Natural killer cell treated with Interleukin-12 subunit alpha and Interleukin-12 subunit beta and Interleukin-15 and Interleukin-18, amount 100 ng/mL, for 72 hours (primary cell): ENCODE results near the gene CD180. TPM values are rescaled to one million over a fixed set of nuclear protein-coding genes. Genes with fewer than 3 reads are reported as not detected.

Experiments
- ATAC-seq, 2 donors: fragments of 150-1000 bp; cut with Tn5 transposase in 1 of 2; sonication (Bioruptor Pico), chemical (Tn5 transposase) in 1 of 2; 2 replicates each; pipeline ENCODE4 v1.10.0; 2021
- DNase-seq: peaks from one replicate; pipeline ENCODE4 v3.0.0; 2022; ENCODE audit warnings: low spot score
- H3K27ac Mint-ChIP-seq, 2 donors: 1 replicate in 1 of 2; 2 replicates in 1 of 2; pipeline ENCODE4 v1.8.0; 2022; ENCODE audit warnings: mixed read lengths in 2 of 2, mild to moderate bottlenecking in 1 of 2, moderate library complexity in 1 of 2
- H3K27me3 Mint-ChIP-seq, 2 donors: 1 replicate in 1 of 2; 2 replicates in 1 of 2; pipeline ENCODE4 v1.8.0; 2022; ENCODE audit warnings: mixed read lengths in 2 of 2
- H3K36me3 Mint-ChIP-seq: one replicate; pipeline ENCODE4 v1.8.0; 2022; ENCODE audit warnings: mixed read lengths
- H3K4me1 Mint-ChIP-seq, 2 donors: 1 replicate in 1 of 2; 2 replicates in 1 of 2; pipeline ENCODE4 v1.8.0; 2022; ENCODE audit warnings: low read depth in 2 of 2, mixed read lengths in 2 of 2, mild to moderate bottlenecking in 1 of 2
- H3K4me3 Mint-ChIP-seq: one replicate; pipeline ENCODE4 v1.8.0; 2022; ENCODE audit warnings: mixed read lengths
- H3K9me3 Mint-ChIP-seq: 2 replicates; pipeline ENCODE4 v1.8.0; 2022; ENCODE audit warnings: mixed read lengths
- total RNA-seq, 2 donors: library from RNA; stranded (reverse); gene quantifications; one replicate each; pipeline ENCODE4 v1.2.3, GENCODE V29; 2022

CD180 gene
- total RNA-seq, 2 donors from 2014 or later: 0.14 TPM; not detected in 1

DNA sequence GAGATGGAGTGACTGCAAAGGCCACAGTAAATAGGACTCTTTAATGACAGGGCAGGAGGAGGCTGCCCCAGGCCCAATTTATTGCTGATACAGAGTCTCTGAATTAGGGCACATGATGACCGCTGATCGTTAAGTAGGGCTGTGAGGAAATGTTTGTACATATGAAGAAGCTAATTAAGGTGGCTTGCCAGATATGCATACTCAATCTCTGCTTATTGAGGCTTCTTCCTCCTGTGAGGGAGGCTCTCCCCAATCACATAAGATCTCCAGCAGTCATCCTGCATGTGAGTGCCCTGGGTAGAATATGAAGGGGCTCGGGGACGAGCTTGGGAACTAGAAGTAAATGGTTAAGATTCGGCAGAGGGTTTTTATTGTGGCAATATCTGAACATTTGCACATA is 8.2 kb upstream of the CD180 start:
- H3K27ac Mint-ChIP-seq: peak overlapping the region; percentile 94 to 97
- no peak for ATAC-seq
- H3K36me3 Mint-ChIP-seq: no peaks in the 10 kb centered on the region
- no peaks in the 10 kb centered on the region for H3K9me3 Mint-ChIP-seq
- no peaks in the 10 kb centered on the region for H3K27me3 Mint-ChIP-seq
- peaks cover 54 to 69% of the 10 kb centered on the region in 2 donors for H3K4me1 Mint-ChIP-seq
- DNase-seq: no peak
- H3K4me3 Mint-ChIP-seq: peak overlapping the region; percentile 33

DNA sequence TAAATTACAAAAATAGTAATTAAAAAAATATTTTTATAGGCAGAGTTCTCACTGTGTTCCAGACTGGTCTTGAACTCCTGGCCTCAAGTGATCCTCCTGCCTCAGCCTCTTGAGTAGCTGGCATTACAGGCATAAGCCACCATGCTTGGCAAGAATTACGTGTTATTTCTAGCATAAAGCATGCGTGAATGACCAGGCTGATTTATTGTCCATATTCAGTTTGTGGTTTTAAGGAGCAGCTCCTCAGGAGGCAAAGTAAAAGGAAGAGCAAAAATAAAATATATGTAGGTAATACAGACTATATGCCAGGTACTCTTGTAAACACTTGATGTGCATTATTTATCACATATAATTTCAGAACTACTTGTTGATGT is 7.1 kb upstream of the CD180 start:
- peak overlapping the region; percentile 94 to 97 for H3K27ac Mint-ChIP-seq

GRCh38 chr5:67202828-67203227 is 6.2 kb upstream of the CD180 start:
- no peak overlapping the region for H3K27ac Mint-ChIP-seq
- peaks cover 54 to 70% of the 10 kb centered on the region in 2 donors for H3K4me1 Mint-ChIP-seq
- H3K9me3 Mint-ChIP-seq: no peaks in the 10 kb centered on the region
- H3K4me3 Mint-ChIP-seq: no peak overlapping the region
- no peaks in the 10 kb centered on the region for H3K36me3 Mint-ChIP-seq
- H3K27me3 Mint-ChIP-seq: no peaks in the 10 kb centered on the region
- DNase-seq: no peak
- ATAC-seq: no peak

More for the DNA sequence above, 7.1 kb upstream of the CD180 start:
- Mint-ChIP-seq H3K9me3 (no peaks in the 10 kb centered on the region), H3K4me1 (peaks cover 53 to 69% of the 10 kb centered on the region in 2 donors), H3K27me3 (no peaks in the 10 kb centered on the region), H3K4me3 (peak overlapping the region; percentile 45), H3K36me3 (no peaks in the 10 kb centered on the region)
- DNase-seq (no peak), ATAC-seq (no peak)

DNA sequence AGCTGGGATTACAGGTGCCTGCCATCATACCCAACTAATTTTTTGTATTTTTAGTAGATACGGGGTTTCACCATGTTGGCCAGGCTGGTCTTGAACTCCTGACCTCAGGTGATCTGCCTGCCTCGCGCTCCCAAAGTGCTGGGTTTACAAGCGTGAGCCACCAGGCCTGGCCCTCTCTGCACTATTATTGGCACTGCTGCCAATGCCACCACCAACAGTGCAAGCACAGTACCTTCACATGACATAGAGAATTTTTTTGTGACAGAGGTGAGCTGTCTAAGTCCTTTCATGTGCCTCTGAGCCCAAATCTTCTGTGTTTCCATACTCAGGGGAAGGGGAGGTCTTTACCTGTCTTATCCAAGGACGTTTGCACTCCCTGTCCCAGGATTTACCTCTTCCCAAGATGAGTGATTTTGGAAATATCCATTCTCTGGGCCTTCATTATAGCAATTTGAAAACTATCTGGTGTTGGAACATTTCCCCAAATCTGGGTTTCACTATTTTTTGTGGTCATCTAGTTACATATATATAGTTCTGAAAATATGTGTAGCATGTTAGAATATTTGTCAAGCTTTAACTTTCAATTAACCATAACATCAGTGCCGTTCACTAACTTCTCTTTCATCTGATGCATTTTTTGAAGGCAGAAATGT is 5.4 kb upstream of the CD180 start:
- DNase-seq: no peak
- no peaks in the 10 kb centered on the region for H3K36me3 Mint-ChIP-seq
- H3K4me1 Mint-ChIP-seq: peaks cover 48 to 62% of the 10 kb centered on the region in 2 donors
- H3K27me3 Mint-ChIP-seq: no peaks in the 10 kb centered on the region
- ATAC-seq: no peak
- H3K27ac Mint-ChIP-seq: no peak overlapping the region
- H3K9me3 Mint-ChIP-seq: no peaks in the 10 kb centered on the region
- H3K4me3 Mint-ChIP-seq: no peak overlapping the region

DNA sequence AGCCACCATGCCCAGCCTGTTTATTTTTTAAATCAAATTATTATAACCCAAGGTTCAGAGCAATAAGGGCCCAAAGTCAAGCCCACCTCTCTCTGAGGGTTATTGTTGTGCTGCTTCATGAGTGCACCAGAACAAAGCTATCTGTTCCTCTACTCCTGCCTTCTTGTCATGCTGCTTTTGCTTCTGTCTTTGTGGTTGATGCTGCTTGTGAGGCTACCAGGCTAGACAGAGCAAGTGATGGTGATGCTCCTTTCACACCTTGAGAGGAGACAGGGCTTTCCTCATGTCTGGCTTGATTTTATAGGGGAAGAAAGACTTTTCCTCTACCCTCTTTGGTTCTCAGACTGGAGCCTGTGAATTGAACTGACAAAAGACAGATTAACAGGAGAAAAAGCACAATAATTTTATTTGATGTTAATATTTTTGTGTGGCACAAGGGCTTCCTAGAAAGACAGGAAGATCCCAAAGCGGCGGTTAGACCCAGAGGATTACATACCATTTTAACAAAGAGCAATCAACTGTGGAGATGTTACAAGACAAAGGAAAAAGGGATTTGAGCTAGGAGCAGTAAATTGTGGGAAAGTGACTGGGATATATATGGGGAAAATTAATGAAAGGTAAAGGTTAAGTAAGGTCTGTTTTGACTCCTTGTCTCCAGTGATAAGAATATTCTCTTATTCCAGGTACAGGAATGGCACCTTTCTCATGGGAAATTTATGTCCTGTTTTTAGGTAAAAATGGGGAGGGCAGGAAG is 4.4 kb upstream of the CD180 start:
- DNase-seq (no peak), ATAC-seq (no peak)
- Mint-ChIP-seq H3K9me3 (no peaks in the 10 kb centered on the region), H3K4me3 (peak overlapping the region; percentile 8), H3K36me3 (no peaks in the 10 kb centered on the region), H3K27me3 (no peaks in the 10 kb centered on the region), H3K4me1 (peaks cover 39 to 52% of the 10 kb centered on the region in 2 donors), H3K27ac (peak overlapping the region; percentile 22 to 74)

- H3K36me3 Mint-ChIP-seq: no peaks in the 10 kb centered on the region
- ATAC-seq (peak in 1 of 2 donors; percentile 53), DNase-seq (no peak)
- H3K9me3 Mint-ChIP-seq: no peaks in the 10 kb centered on the region
- no peaks in the 10 kb centered on the region for H3K27me3 Mint-ChIP-seq
- H3K4me3 Mint-ChIP-seq: peak overlapping the region; percentile 34
- H3K27ac Mint-ChIP-seq: peak overlapping the region; percentile 32 to 77
- peaks cover 31 to 41% of the 10 kb centered on the region in 2 donors for H3K4me1 Mint-ChIP-seq
These were observed 3.3 kb upstream of the CD180 start for GRCh38 chr5:67199859-67200258.

- H3K4me3 Mint-ChIP-seq: no peak overlapping the region
- ATAC-seq (no peak), DNase-seq (no peak)
- H3K4me1 Mint-ChIP-seq: peaks cover 22 to 31% of the 10 kb centered on the region in 2 donors
- no peaks in the 10 kb centered on the region for H3K36me3 Mint-ChIP-seq
- no peaks in the 10 kb centered on the region for H3K27me3 Mint-ChIP-seq
- peak overlapping the region; percentile 32 to 77 for H3K27ac Mint-ChIP-seq
- H3K9me3 Mint-ChIP-seq: no peaks in the 10 kb centered on the region
These were observed 2.3 kb upstream of the CD180 start for GRCh38 chr5:67198917-67199316.

DNA sequence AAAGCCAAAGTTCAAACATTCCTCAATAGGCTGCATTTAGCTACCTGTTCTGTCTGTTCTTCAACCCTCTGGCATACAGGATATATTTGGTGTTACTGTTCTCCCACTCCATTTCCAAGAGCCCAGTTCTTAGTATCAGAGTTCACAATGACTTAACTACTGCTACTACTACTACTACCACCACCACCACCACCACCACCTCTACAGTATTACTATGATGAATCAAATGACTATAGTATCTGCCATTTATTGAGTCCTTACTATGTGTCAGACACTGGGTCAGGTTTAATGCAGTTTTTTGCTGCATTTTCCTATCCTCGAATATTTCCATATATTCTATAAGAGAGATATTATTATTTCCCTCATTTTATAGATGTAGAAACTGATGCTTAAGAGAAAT is 937 bp upstream of the CD180 start:
- no peak overlapping the region for H3K4me3 Mint-ChIP-seq
- H3K36me3 Mint-ChIP-seq: no peaks in the 10 kb centered on the region
- H3K27me3 Mint-ChIP-seq: no peaks in the 10 kb centered on the region
- no peak overlapping the region for H3K27ac Mint-ChIP-seq
- peaks cover 19 to 31% of the 10 kb centered on the region in 2 donors for H3K4me1 Mint-ChIP-seq
- no peaks in the 10 kb centered on the region for H3K9me3 Mint-ChIP-seq
- peak in 1 of 2 donors; percentile 63 for ATAC-seq
- DNase-seq: no peak

GRCh38 chr5:67195406-67196275 is 958 bp downstream of the CD180 start:
- ATAC-seq: no peak
- Mint-ChIP-seq H3K27me3 (peaks cover 0 to 2% of the 10 kb centered on the region in 2 donors), H3K4me1 (peaks cover 15 to 26% of the 10 kb centered on the region in 2 donors), H3K4me3 (peak overlapping the region; percentile 32), H3K36me3 (no peaks in the 10 kb centered on the region), H3K27ac (no peak overlapping the region), H3K9me3 (no peaks in the 10 kb centered on the region)
- DNase-seq: no peak

GRCh38 chr5:67194166-67194565 is 2.4 kb downstream of the CD180 start:
- no peak overlapping the region for H3K4me3 Mint-ChIP-seq
- peaks cover 9 to 13% of the 10 kb centered on the region in 2 donors for H3K4me1 Mint-ChIP-seq
- peaks cover 0 to 2% of the 10 kb centered on the region in 2 donors for H3K27me3 Mint-ChIP-seq
- ATAC-seq (peak in 1 of 2 donors; percentile 54), DNase-seq (no peak)
- no peak overlapping the region for H3K27ac Mint-ChIP-seq
- H3K36me3 Mint-ChIP-seq: no peaks in the 10 kb centered on the region
- H3K9me3 Mint-ChIP-seq: no peaks in the 10 kb centered on the region

DNA sequence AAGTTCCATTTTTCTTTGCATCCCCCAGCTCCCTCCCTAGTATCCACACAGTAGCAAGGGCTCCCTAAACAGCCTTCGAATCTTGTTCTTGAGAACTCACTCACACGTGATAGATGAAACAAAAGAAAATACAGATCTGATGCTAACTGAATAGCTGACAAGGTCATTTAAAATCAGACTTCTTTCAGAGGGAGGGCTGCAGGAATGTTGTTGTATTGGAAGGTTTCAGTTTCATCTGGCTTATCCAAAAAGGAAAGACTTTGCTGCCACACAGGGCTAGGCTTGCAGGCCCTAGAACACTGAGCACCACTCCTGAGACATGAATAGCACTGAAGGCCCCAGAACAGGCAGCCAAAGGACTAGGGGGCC is 3.2 kb downstream of the CD180 start:
- DNase-seq (no peak), ATAC-seq (no peak)
- Mint-ChIP-seq H3K27ac (no peak overlapping the region), H3K36me3 (no peaks in the 10 kb centered on the region), H3K27me3 (peaks cover 0 to 2% of the 10 kb centered on the region in 2 donors), H3K4me1 (peaks cover 7 to 11% of the 10 kb centered on the region in 2 donors), H3K4me3 (no peak overlapping the region), H3K9me3 (no peaks in the 10 kb centered on the region)

DNA sequence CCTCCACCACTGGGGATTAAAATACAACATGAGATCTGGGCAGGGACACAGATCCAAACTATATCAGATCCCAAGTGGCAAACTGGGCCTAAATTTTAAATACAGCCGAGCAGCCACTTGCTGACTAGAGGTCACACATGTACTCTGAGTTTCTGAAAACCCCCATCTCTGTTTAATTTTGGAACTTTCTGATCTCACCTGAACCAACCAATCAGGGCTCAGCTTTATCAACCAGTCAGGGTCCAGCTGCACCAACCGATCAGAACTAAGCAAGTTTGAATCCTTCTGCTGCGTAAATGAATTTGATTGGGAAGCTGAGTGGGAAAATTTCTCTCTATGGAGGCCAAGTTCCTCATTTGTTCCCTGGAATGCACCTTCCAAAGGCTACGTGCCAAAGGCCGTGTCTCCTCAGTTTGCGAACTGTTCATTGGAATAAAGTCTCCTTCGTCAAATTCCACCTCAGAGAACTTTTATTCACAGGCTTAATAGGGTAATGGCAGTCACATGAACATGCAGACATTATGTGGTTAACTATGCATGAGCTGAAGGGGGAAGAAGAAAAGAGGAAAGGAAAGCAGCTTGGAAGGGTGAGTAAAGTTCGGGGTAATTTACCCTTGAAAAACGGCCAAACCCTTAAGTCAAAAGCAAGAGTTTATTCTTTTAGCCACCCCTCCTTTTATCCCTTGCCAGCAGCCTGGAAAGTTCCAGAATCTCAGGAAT is 3.7 kb downstream of the CD180 start:
- peaks cover 0 to 2% of the 10 kb centered on the region in 2 donors for H3K27me3 Mint-ChIP-seq
- peaks cover 8 to 14% of the 10 kb centered on the region in 2 donors for H3K4me1 Mint-ChIP-seq
- no peak overlapping the region for H3K27ac Mint-ChIP-seq
- ATAC-seq (no peak), DNase-seq (no peak)
- H3K9me3 Mint-ChIP-seq: no peaks in the 10 kb centered on the region
- no peaks in the 10 kb centered on the region for H3K36me3 Mint-ChIP-seq
- no peak overlapping the region for H3K4me3 Mint-ChIP-seq

GRCh38 chr5:67190861-67191260 is 5.7 kb downstream of the CD180 start:
- Mint-ChIP-seq H3K4me3 (no peak overlapping the region), H3K36me3 (no peaks in the 10 kb centered on the region), H3K9me3 (no peaks in the 10 kb centered on the region), H3K27ac (no peak overlapping the region), H3K4me1 (peaks cover 18 to 25% of the 10 kb centered on the region in 2 donors), H3K27me3 (peaks cover 0 to 2% of the 10 kb centered on the region in 2 donors)
- no peak for DNase-seq
- no peak for ATAC-seq
